Measurements from ENCODE around the gene PDE4D.
"Not testable (repeated sequence)": the region's sequence is repeated elsewhere in the genome, so short reads cannot be mapped to it uniquely, and the experiment has no call there.

The PDE4D gene

DNA sequence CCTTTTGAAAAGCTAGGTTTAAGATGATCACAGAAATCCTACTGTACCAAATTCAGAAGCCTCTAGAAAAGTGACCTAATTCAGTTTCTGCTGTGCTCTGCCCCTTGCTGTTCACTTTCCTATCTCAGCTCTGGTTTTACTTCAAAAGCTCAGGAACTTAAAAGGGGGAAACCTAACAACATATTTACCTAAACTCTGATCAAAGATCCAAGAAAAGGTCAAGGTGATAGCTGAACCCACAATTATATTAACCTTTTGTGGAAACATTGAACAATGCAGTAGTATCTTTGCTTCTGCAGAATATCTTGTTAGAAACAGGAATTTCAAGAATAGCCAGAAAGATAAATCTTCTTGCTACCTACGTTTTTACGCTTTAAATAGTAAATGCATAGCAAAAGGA lies 568.5 kb downstream of the PDE4D start:
- no peak for DNase-seq (ENCODE audit: low spot score)

- DNase-seq (ENCODE audit: low spot score), result no peak
Measured at GRCh38 chr5:59322894-59323293, 570.6 kb downstream of the PDE4D start.

- no peak for DNase-seq (ENCODE audit: low spot score)
Measured at GRCh38 chr5:59322058-59322457, 571.5 kb downstream of the PDE4D start.

- DNase-seq (ENCODE audit: low spot score), result no peak
Measured at GRCh38 chr5:59321642-59322041, 571.9 kb downstream of the PDE4D start.

DNA sequence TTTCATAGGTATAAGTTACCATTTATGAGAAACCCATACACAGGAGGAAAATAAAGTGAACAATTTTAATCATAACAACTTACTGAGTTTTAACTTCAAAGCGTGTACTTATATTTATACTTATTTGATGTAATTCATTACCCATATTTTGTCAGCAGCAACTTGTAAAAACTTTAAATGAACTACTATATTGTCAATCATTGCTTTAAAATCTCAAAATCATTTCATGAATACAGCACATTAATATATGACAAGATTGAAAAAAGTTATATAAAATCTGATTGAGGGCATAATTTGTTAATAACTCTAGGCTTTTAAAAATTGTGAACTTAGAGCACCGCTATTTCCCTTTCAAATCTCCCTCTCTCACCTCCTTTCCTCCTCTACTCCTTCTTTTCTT lies 573.1 kb downstream of the PDE4D start:
- no peak for DNase-seq (ENCODE audit: low spot score)

DNA sequence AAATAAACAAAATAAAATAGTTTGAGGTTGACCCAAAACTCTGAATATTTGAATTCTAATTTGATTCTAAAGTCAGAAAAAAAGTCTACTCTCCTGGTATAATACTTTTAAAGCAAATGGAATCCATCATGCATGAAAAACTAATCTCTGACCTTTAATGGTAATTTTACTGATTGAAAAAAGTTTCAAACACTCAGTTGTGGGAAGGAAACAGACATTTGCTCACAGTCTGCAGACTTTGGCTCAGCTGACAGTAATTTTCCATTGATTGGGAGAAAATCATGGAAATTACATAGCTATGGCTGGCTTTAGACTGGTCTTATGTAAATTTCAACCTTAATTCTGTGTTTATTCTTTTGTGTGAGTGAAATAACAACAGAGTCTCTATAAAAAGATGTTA lies 574.3 kb downstream of the PDE4D start:
- DNase-seq (ENCODE audit: low spot score), result no peak

GRCh38 chr5:59317774-59318205 lies 575.7 kb downstream of the PDE4D start:
- no peak for DNase-seq (ENCODE audit: low spot score)

DNA sequence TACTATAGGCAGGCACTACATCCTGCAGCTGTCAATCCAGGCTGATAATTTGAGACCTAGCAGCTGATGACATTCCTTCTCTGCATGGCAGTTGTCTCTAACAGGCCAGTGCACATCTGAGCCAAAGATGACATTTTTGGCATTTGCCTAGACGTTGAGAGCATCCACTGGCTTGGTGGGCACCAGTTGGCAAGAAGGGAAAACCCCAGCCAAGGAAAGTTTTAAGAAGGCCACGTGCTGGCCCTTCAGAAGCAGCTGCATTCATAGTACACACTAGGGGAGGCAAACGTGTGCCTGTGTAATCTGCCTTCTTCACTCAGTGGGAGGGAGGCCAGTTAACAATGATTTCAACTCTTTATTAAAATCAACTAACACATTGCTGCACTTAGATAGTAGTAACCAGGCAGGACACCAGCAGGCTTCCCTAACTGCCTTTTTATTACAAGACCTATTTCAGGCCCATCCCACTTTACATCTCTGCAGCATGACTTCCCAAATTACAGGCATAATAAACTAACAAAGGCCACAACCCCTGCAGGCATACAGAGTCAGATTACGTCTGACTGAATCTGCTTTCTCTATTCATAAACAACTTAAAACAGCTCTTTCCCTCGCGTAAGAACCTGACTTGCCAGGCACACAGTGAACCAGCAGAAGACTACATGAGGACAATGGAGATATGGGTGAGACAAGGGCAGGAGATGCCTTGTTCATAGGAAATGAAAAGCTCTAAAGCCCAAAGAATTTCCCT lies 576.3 kb downstream of the PDE4D start:
- DNase-seq (ENCODE audit: low spot score), result no peak

GRCh38 chr5:59312223-59312622 lies 581.3 kb downstream of the PDE4D start:
- DNase-seq (ENCODE audit: low spot score), result no peak

DNA sequence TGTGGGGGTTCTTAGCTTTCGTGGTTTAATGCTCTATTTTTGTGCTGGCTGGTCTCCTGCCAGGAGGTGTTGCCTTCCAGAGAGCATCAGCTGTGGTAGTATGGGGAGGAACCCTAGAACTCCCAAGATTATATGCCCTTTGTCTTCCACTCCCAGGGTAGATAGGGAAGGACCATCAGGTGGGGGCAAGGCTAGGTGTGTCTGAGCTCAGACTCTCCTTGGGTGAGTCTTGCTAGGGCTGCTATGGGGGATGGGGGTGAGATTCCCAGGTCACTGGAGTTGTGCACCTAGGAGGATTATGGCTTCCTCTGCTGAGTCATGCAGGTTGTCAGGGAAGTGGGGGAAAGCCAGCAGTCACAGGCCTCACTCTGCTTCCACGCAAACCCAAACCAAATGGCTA lies 584.8 kb downstream of the PDE4D start:
- not testable (repeated sequence) for DNase-seq (ENCODE audit: low spot score)

GRCh38 chr5:59303289-59303716 lies 590.2 kb downstream of the PDE4D start:
- not testable (repeated sequence) for DNase-seq (ENCODE audit: low spot score)

DNA sequence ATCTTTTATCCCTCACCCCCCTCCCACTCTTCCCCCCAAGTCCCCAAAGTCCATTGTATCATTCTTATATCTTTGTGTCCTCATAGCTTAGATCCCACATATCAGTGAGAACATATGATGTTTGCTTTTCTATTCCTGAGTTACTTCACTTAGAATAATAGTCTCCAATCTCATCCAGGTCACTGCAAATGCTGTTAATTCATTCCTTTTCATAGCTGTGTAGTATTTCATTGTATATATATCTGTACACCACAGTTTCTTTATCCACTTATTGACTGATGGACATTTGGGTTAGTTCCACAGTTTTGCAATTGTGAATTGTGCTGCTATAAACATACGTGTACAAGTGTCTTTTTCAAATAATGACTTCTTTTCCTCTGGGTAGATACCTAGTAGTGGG lies 591.0 kb downstream of the PDE4D start:
- not testable (repeated sequence) for DNase-seq (ENCODE audit: low spot score)

DNA sequence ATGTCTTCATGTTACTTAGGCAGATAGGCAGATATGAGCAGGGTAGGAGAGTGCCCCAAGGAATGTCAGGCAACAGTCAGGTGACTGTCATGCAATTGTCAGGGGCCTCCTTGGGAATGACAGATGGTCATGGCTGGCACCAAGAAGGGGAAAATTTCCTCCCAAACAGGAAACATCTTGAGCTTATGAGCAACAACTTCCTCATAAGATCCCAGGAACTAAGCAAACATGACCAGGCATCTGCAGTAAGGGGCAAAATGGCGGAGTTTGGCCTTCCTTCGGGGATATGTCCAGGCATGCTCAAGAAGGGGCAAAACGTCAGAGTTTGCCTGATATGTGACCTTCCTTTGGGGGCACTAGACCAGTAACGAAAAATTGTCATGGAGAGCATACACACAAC lies 591.8 kb downstream of the PDE4D start:
- no peak for DNase-seq (ENCODE audit: low spot score)

DNA sequence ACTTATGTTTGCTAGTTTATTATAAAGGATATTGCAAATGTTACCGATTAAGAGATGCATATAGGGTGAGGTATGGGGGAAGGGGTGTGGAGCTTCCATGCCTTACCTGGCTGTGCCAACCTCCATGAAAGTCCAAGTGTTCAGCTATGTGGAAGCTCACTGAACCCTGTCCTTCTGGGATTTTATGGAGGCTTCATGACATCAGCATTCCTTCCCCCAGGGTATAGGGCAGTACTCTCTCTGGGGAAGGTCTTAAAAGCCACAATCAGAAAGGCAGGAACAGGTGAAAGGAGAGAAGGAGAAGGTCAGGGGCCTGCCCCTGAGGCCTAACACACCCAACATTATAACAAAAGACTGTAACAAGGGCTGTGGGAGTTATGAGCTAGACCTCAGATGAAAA lies 592.6 kb downstream of the PDE4D start:
- DNase-seq (ENCODE audit: low spot score), result no peak

DNA sequence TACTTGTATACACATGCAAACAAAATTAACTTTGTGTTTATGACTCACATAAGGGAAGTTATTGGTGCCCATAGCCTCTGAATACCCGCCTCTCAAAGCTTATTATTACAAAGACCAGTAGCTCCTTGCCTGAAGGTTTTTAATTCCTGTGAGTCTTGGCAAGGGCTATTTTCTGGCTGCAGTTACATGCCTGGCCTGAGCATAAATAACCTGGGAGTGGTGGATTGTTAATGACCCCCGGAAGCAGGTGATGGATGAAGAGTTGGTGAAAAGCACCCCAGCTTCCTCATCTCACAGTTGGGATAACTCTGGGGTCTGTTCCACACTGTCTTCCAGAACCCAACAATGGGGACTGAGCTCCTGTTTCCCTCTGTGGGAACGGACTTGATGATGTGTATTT lies 594.5 kb downstream of the PDE4D start:
- DNase-seq (ENCODE audit: low spot score), result no peak

DNA sequence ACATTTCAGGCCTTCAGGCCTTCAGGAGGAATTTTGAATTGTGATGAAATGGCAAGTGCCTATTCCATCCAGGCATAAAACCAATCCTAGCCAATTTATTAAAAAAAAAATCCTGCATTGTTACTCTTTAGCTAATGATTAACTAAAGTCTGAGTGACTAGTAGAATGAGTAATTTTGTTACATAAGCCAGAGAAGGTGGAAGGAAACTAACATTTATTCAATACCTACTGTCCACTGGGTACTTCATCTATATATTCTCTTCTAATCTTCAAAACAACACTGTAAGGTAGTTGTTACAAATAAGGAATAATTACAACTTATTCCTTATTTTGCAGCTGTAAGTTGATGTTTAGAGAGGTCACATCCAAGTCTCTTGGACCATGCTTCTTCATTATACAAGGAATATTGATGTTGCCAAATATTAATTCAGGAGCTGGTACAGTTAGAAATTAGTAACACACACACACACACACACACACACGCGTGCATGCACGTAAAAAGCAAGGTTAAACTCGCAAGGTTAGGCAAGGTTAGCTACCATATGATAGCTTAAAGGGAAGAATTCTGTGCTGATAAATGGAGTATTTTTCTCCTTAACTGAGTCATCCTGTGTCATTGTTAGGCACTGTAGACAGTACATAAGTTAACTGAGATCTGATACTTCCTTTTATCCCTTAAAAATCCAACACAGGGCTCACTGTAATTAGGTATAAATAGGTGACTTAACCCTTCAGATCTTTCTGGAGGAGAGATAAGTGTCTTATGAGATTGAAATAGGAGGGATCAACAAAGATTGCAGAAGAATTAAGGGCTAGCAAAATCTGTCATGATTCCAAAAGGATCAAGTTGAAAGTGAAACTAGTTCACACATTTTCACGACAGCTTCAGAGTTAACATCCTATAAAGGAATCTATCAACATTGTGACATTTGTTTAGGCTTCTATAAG lies 596.9 kb downstream of the PDE4D start:
- no peak for DNase-seq (ENCODE audit: low spot score)

- no peak for DNase-seq (ENCODE audit: low spot score)
Measured at GRCh38 chr5:59293700-59294099, 599.8 kb downstream of the PDE4D start.

GRCh38 chr5:59291941-59292340 lies 601.6 kb downstream of the PDE4D start:
- DNase-seq (ENCODE audit: low spot score), result no peak

GRCh38 chr5:59287884-59288283 lies 605.6 kb downstream of the PDE4D start:
- no peak for DNase-seq (ENCODE audit: low spot score)

- no peak for DNase-seq (ENCODE audit: low spot score)
Measured at GRCh38 chr5:59287361-59287760, 606.2 kb downstream of the PDE4D start.

DNA sequence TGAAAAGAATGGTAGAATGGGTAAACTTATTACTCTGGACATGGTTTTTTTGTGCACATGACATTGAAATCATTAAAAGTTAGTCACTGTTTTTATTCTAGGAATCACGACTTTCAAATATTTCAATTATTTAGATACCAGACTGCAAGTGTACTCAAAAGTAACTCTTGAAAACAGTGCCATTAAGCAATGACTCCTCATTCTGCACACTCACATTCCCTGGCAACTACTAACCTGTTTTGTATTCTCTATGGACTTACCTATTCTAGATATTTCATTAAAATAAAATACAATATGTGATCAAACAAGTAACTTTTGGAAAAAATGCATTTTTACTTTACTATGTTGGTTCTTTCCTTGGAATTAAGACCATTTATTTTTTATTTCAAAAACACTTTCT lies 607.0 kb downstream of the PDE4D start:
- no peak for DNase-seq (ENCODE audit: low spot score)

- no peak for DNase-seq (ENCODE audit: low spot score)
Measured at GRCh38 chr5:59285300-59286016, 608.1 kb downstream of the PDE4D start.

- no peak for DNase-seq (ENCODE audit: low spot score)
Measured at GRCh38 chr5:59282726-59283125, 610.8 kb downstream of the PDE4D start.
